Measurements from ENCODE around the gene HS3ST4. TPM values are rescaled to one million over a fixed set of nuclear protein-coding genes. Genes with fewer than 3 reads are reported as not detected.

HS3ST4 gene
- polyA plus RNA-seq, 1 donor from 2014 or later, result 13.0 TPM

GRCh38 chr16:25952983-25953382, 261.2 kb downstream of the HS3ST4 start:
- no peaks in the 10 kb centered on the region for H4K20me1 ChIP-seq (ENCODE audit: insufficient read depth)
- H2AFZ ChIP-seq (ENCODE audit: low read depth, low read length), result no peak overlapping the region
- no peaks in the 10 kb centered on the region for H3K27me3 ChIP-seq (ENCODE audit: insufficient read depth, low read depth, low read length)
- H3K27ac ChIP-seq (ENCODE audit: low read length), result no peak overlapping the region
- H3F3A ChIP-seq (ENCODE audit: insufficient read depth, low read length, poor library complexity, severe bottlenecking), result no peaks in the 10 kb centered on the region
- no peaks in the 10 kb centered on the region for H3K79me2 ChIP-seq (replicated peaks; ENCODE audit: insufficient read depth, low read length)
- no peaks in the 10 kb centered on the region for H3K9me2 ChIP-seq (ENCODE audit: insufficient read depth, low read length)
- H3K4me2 ChIP-seq (ENCODE audit: low read length), result no peak overlapping the region
- no peaks in the 10 kb centered on the region for H3K9me3 ChIP-seq (ENCODE audit: low read length)
- no peak overlapping the region for H3K4me3 ChIP-seq (ENCODE audit: low read length)
- TF ChIP-seq POLR2AphosphoS5 (IDR thresholded peaks at IDR 0.05) (no peak), MXI1 (conservative IDR thresholded peaks at IDR 0.05; ENCODE audit: poor library complexity, severe bottlenecking) (no peak), RAD21 (conservative IDR thresholded peaks at IDR 0.05) (no peak), SMC3 (conservative IDR thresholded peaks at IDR 0.05; ENCODE audit: poor library complexity) (no peak), EP300 (conservative IDR thresholded peaks at IDR 0.05; ENCODE audit: poor library complexity, severe bottlenecking) (no peak), EZH2 (IDR thresholded peaks at IDR 0.05; ENCODE audit: borderline replicate concordance, insufficient read depth, low read length, poor library complexity, severe bottlenecking) (no peak), TAF1 (IDR thresholded peaks at IDR 0.05; ENCODE audit: low read depth) (no peak)
- TF ChIP-seq, protein P1, sequence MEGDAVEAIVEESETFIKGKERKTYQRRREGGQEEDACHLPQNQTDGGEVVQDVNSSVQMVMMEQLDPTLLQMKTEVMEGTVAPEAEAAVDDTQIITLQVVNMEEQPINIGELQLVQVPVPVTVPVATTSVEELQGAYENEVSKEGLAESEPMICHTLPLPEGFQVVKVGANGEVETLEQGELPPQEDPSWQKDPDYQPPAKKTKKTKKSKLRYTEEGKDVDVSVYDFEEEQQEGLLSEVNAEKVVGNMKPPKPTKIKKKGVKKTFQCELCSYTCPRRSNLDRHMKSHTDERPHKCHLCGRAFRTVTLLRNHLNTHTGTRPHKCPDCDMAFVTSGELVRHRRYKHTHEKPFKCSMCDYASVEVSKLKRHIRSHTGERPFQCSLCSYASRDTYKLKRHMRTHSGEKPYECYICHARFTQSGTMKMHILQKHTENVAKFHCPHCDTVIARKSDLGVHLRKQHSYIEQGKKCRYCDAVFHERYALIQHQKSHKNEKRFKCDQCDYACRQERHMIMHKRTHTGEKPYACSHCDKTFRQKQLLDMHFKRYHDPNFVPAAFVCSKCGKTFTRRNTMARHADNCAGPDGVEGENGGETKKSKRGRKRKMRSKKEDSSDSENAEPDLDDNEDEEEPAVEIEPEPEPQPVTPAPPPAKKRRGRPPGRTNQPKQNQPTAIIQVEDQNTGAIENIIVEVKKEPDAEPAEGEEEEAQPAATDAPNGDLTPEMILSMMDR (IDR thresholded peaks at IDR 0.05; ENCODE audit: poor library complexity, severe bottlenecking), result no peak
- TF ChIP-seq, protein P2, sequence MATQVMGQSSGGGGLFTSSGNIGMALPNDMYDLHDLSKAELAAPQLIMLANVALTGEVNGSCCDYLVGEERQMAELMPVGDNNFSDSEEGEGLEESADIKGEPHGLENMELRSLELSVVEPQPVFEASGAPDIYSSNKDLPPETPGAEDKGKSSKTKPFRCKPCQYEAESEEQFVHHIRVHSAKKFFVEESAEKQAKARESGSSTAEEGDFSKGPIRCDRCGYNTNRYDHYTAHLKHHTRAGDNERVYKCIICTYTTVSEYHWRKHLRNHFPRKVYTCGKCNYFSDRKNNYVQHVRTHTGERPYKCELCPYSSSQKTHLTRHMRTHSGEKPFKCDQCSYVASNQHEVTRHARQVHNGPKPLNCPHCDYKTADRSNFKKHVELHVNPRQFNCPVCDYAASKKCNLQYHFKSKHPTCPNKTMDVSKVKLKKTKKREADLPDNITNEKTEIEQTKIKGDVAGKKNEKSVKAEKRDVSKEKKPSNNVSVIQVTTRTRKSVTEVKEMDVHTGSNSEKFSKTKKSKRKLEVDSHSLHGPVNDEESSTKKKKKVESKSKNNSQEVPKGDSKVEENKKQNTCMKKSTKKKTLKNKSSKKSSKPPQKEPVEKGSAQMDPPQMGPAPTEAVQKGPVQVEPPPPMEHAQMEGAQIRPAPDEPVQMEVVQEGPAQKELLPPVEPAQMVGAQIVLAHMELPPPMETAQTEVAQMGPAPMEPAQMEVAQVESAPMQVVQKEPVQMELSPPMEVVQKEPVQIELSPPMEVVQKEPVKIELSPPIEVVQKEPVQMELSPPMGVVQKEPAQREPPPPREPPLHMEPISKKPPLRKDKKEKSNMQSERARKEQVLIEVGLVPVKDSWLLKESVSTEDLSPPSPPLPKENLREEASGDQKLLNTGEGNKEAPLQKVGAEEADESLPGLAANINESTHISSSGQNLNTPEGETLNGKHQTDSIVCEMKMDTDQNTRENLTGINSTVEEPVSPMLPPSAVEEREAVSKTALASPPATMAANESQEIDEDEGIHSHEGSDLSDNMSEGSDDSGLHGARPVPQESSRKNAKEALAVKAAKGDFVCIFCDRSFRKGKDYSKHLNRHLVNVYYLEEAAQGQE (IDR thresholded peaks at IDR 0.05; ENCODE audit: borderline replicate concordance), result no peak
- H3K36me3 ChIP-seq (ENCODE audit: insufficient read depth, low read length), result no peaks in the 10 kb centered on the region
- no peak overlapping the region for H3K9ac ChIP-seq (ENCODE audit: low read length)

DNA sequence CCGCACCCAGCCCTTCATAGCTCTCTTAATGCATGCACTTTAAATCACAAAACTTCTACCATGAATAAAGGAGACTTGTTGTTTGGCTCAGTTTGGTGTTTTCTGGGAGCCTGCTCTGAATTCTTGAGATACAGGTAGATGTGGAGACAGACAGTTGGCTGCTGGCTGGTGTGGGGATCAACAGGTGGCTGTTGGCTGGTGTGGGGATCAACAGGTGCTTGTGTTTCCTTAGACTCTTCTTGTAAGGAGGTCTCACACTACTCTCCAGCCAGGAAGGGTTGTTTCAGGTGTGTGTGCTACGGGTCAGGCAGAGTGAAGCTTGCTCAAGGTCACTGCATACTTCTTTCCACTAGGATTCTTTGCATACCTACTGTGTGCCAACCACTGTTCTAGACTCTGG, 265.9 kb downstream of the HS3ST4 start:
- no peak overlapping the region for H3K9ac ChIP-seq (ENCODE audit: low read length)
- H3K79me2 ChIP-seq (replicated peaks; ENCODE audit: insufficient read depth, low read length), result no peaks in the 10 kb centered on the region
- H3F3A ChIP-seq (ENCODE audit: insufficient read depth, low read length, poor library complexity, severe bottlenecking), result no peaks in the 10 kb centered on the region
- no peaks in the 10 kb centered on the region for H3K36me3 ChIP-seq (ENCODE audit: insufficient read depth, low read length)
- no peaks in the 10 kb centered on the region for H3K9me3 ChIP-seq (ENCODE audit: low read length)
- no peaks in the 10 kb centered on the region for H3K27me3 ChIP-seq (ENCODE audit: insufficient read depth, low read depth, low read length)
- H2AFZ ChIP-seq (ENCODE audit: low read depth, low read length), result no peak overlapping the region
- H3K4me2 ChIP-seq (ENCODE audit: low read length), result no peak overlapping the region
- TF ChIP-seq SMC3 (conservative IDR thresholded peaks at IDR 0.05; ENCODE audit: poor library complexity), result no peak
- TF ChIP-seq, protein P1 (IDR thresholded peaks at IDR 0.05; ENCODE audit: poor library complexity, severe bottlenecking), result no peak
- no peak for TF ChIP-seq TAF1 (IDR thresholded peaks at IDR 0.05; ENCODE audit: low read depth)
- no peak for TF ChIP-seq POLR2AphosphoS5 (IDR thresholded peaks at IDR 0.05)
- no peak for TF ChIP-seq EZH2 (IDR thresholded peaks at IDR 0.05; ENCODE audit: borderline replicate concordance, insufficient read depth, low read length, poor library complexity, severe bottlenecking)
- no peak for TF ChIP-seq RAD21 (conservative IDR thresholded peaks at IDR 0.05)
- TF ChIP-seq MXI1 (conservative IDR thresholded peaks at IDR 0.05; ENCODE audit: poor library complexity, severe bottlenecking), result no peak
- TF ChIP-seq, protein P2 (IDR thresholded peaks at IDR 0.05; ENCODE audit: borderline replicate concordance), result no peak
- TF ChIP-seq EP300 (conservative IDR thresholded peaks at IDR 0.05; ENCODE audit: poor library complexity, severe bottlenecking), result no peak
- no peak overlapping the region for H3K27ac ChIP-seq (ENCODE audit: low read length)
- H3K9me2 ChIP-seq (ENCODE audit: insufficient read depth, low read length), result no peaks in the 10 kb centered on the region
- no peaks in the 10 kb centered on the region for H4K20me1 ChIP-seq (ENCODE audit: insufficient read depth)
- no peak overlapping the region for H3K4me3 ChIP-seq (ENCODE audit: low read length)

Data from neural cell (in vitro differentiated cells).